GM12801 (cell line): Measurements from ENCODE around the gene DLAT.

Experiments
- CTCF ChIP-seq: IDR thresholded peaks from one replicate; pipeline ENCODE4 v1.5.1; 2011; ENCODE audit warnings: control low read depth; ENCODE audit not compliant: insufficient read length; ENCODE audit errors: extremely low read depth

DLAT gene

GRCh38 chr11:112085822-112086421, 60.7 kb downstream of the DLAT start:
- TF ChIP-seq CTCF, result no peak

- TF ChIP-seq CTCF, result no peak
These were observed 61.4 kb downstream of the DLAT start, which contains the start of the genes SDHD and TIMM8B for GRCh38 chr11:112086422-112087191. TSS of gene SDHD (plus strand) at chr11:112086873. CDS start at chr11:112086908, 35 bp downstream. TSS of gene TIMM8B (minus strand) at chr11:112086756. CDS start at chr11:112086723, 33 bp downstream.

GRCh38 chr11:112087212-112087611, 62.0 kb downstream of the DLAT start:
- TF ChIP-seq CTCF, result no peak

- no peak for TF ChIP-seq CTCF
These were observed 71.0 kb downstream of the DLAT start for GRCh38 chr11:112096194-112096593.

DNA sequence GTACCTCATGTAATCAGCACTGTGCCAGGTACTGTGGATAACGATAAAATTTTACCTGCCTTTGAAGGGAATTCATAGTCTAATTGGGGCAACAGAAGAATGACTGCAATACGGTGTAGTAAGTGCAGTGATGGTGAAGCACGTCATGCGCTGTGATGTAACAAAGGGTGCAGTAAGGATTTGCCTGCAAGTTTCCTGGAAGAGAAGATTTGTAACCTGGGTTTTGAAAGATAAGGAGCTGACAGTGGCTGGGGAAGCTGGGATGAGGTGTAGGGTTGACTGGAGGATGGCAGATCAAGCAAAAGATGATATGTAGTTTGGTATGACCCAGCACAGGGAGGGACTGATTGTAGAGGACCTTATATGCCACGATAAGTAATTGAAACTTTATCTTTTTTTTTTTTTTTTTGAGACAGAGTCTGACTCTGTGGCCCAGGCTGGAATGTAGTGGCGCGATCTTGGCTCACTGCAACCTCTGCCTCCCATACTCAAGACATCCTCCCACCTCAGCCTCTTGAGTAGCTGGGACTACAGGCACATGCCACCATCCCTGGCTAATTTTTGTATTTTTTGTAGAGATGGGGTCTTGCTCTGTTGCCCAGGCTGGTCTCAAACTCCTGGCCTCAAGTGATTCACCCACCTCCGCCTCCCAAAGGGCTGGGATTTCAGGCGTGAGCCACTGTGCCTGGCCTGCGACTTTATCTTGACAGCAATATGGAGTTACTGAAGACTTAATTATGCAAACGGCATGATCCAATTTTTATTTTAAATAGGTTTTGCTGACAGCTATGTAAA, 72.7 kb downstream of the DLAT start:
- no peak for TF ChIP-seq CTCF

- TF ChIP-seq CTCF, result no peak
These were observed 75.3 kb downstream of the DLAT start for GRCh38 chr11:112100462-112100861.

GRCh38 chr11:112103446-112103845, 78.2 kb downstream of the DLAT start:
- TF ChIP-seq CTCF, result no peak
